NCI-H82 (cell line): ENCODE results near the gene RADIL.

Experiments used
- DNase-seq: peaks from one replicate; lab custom pipeline; 2025; lab: John Stamatoyannopoulos, UW

Gene RADIL

GRCh38 chr7:4754433-4755010 is 129.0 kb downstream of the RADIL start:
- DNase-seq = no peak

- DNase-seq = peak; percentile 69
Measured at GRCh38 chr7:4753598-4754432, 129.7 kb downstream of the RADIL start.

- DNase-seq = no peak
Measured at GRCh38 chr7:4751398-4751947, 132.0 kb downstream of the RADIL start.

- no peak for DNase-seq
Measured at GRCh38 chr7:4749798-4750197, 133.7 kb downstream of the RADIL start.

DNA sequence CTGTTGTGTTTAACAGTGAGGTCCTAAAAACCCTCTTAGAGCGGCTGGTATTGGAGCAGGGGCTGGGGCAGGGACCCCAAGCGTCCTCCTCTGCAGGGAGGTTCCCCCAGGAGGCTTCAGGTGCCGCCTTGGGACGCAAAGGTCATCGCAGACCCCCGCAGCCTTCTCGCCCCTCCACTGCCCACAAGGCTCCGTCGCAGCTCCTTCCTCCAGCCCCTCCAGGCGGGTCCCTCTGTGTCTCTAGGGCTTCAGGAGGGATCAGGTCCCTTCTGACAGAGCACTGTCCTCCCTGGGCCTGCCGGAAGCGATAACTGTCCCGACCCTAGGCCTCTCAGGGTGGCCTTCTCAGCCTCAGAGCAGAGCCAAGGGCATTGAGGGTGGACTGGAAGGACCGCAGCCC is 134.2 kb downstream of the RADIL start:
- DNase-seq = no peak
